H1 (cell line): Measurements from ENCODE around the gene PTPN2. TPM values are rescaled to one million over a fixed set of nuclear protein-coding genes. Genes with fewer than 3 reads are reported as not detected.

Experiments
- HDAC2 ChIP-seq, 2 experiments: fragments of 300-600 bp in 1 of 2; sonication (generic) in 1 of 2; IDR thresholded peaks; 2 replicates each; pipeline ENCODE4 v1.6.1; 2011 to 2012; ENCODE audit warnings: low read depth in 2 of 2, low read length in 2 of 2, mild to moderate bottlenecking in 2 of 2, moderate library complexity in 2 of 2, borderline replicate concordance in 1 of 2, inconsistent platforms in 1 of 2
- POU5F1 ChIP-seq: IDR thresholded peaks from 2 replicates; pipeline ENCODE4 v1.6.1; 2011; ENCODE audit warnings: low read depth, mild to moderate bottlenecking, low read length, moderate library complexity
- polyA plus RNA-seq, 7 experiments: library from polyadenylated mRNA; depleted of rRNA in 3 of 7; stranded (reverse) in 5 of 7; unstranded in 2 of 7; fragments of >200 nt in 5 of 7; fragments of 200-250 nt in 2 of 7; gene quantifications; 1 replicate in 5 of 7; 2 replicates in 1 of 7; 4 replicates in 1 of 7; pipeline versions ENCODE4 v1.2.1 to v1.2.3, GENCODE V29; 2011 to 2013; ENCODE audit warnings: missing spikeins in 2 of 7, mixed read lengths in 2 of 7
- total RNA-seq: library from RNA; stranded (reverse); fragmentation: NEBNext Ultra II Directional; extraction: Animal tissue kit (Norgen Biotek cat#: 25700); gene quantifications from 2 replicates; pipeline ENCODE4 v1.2.1, GENCODE V29; 2021

PTPN2 gene
- total and polyA plus RNA-seq, 2 of the 8 experiments (the other 6 are each of a cell fraction or from before 2014, with no cell fraction given) = 16.4 to 54.0 TPM

DNA sequence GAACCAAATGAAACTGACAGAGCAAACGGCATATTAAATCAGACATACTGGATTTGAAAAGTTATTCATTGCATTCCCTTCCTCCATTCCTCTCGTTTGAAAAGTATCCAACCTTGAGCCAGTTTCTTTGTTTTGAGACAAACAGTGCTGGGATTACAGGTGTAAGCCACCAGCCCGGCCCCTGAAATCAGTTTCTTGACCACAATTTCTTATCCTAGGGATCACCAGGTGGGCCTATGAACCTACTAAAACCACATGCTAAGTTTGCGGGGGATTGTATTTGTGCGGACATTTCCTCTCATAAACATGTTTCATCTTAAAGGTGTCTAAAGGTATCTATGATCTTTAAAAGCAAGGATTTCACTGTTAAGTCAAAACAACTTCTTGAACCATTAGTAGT, 11.6 kb downstream of the PTPN2 start (continued):
- no peak for TF ChIP-seq POU5F1
- TF ChIP-seq HDAC2 (IDR thresholded peaks at IDR 0.05; ENCODE audit: borderline replicate concordance in 1 of 2, low read depth in 2 of 2, low read length in 2 of 2) = no peak
